GM13976 (cell line): ENCODE results near the gene ARPC5L.

Experiments used
- DNase-seq: peaks from one replicate; pipeline ENCODE4 v3.0.0; 2012; ENCODE audit warnings: low spot score
- CTCF ChIP-seq: IDR thresholded peaks from 2 replicates; pipeline ENCODE4 v1.5.1; 2012; ENCODE audit warnings: borderline replicate concordance, mild to moderate bottlenecking; ENCODE audit not compliant: insufficient read depth; ENCODE audit errors: extremely low read depth, missing control alignments, control extremely low read depth
- in situ Hi-C: fragments of 300-500 bp; cut with MboI; formaldehyde crosslinking; loops from one replicate; pipeline ENCODE4 v1.12.0; 2022; ENCODE audit warnings: low sequenced_read_pairs, mixed read lengths, inconsistent platforms; ENCODE audit not compliant: unreplicated experiment

Gene ARPC5L

GRCh38 chr9:124861342-124862229 is at the start of gene ARPC5L, which contains the start of gene RPL35:
Gene ARPC5L (plus strand): TSS chr9:124862130. CDS start chr9:124869291, 7,161 bp downstream.
Gene RPL35 (minus strand): TSS chr9:124861957. CDS start chr9:124861912, 45 bp downstream.
- TF ChIP-seq CTCF: no peak
- in situ Hi-C loops: loop anchor here (25.0 kb wide), 1 partner anchor 501 kb away; no protein-coding TSS in a partner anchor
- DNase-seq: peak; percentile 99

- no peak for TF ChIP-seq CTCF
- no peak for DNase-seq
- in situ Hi-C loops: no loop called here
Observed at GRCh38 chr9:124812441-124812876, 49.5 kb upstream of the ARPC5L start.

GRCh38 chr9:124813041-124813440 is 48.9 kb upstream of the ARPC5L start:
- in situ Hi-C loops: no loop called here
- no peak for TF ChIP-seq CTCF
- DNase-seq: no peak

- no peak for DNase-seq
- no peak for TF ChIP-seq CTCF
- in situ Hi-C loops: no loop called here
Observed at GRCh38 chr9:124813501-124814163, 48.3 kb upstream of the ARPC5L start.

- in situ Hi-C loops: no loop called here
- no peak for TF ChIP-seq CTCF
- no peak for DNase-seq
Observed at GRCh38 chr9:124814164-124814535, 47.8 kb upstream of the ARPC5L start.

- in situ Hi-C loops: no loop called here
- DNase-seq: no peak
Observed at GRCh38 chr9:124815601-124816000, 46.3 kb upstream of the ARPC5L start.

More at GRCh38 chr9:124815601-124816000, 46.3 kb upstream of the ARPC5L start:
- no peak for TF ChIP-seq CTCF
